ENCODE measurements around the gene MTERF2. TPM values are rescaled to one million over a fixed set of nuclear protein-coding genes. Genes with fewer than 3 reads are reported as not detected.

MTERF2 gene
- total and polyA plus RNA-seq, 2 of the 13 experiments (the other 11 are each of a cell fraction or from before 2014, with no cell fraction given) = 8.0 to 11.6 TPM

GRCh38 chr12:106975993-106976658, 10.8 kb downstream of the MTERF2 start (continued):
- no peak for TF ChIP-seq RBFOX2 (IDR thresholded peaks at IDR 0.05; ENCODE audit: low read depth, low read length)
- no peak for TF ChIP-seq MTF2 (CRISPR knock-in tag; IDR thresholded peaks at IDR 0.05; ENCODE audit: borderline replicate concordance)
- no peak for TF ChIP-seq ZNF670 (CRISPR knock-in tag; IDR thresholded peaks at IDR 0.05; ENCODE audit: borderline replicate concordance)
- TF ChIP-seq, protein P1, sequence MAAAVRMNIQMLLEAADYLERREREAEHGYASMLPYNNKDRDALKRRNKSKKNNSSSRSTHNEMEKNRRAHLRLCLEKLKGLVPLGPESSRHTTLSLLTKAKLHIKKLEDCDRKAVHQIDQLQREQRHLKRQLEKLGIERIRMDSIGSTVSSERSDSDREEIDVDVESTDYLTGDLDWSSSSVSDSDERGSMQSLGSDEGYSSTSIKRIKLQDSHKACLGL (CRISPR knock-in tag; IDR thresholded peaks at IDR 0.05) = no peak
- no peak for TF ChIP-seq SNAPC5 (CRISPR knock-in tag; IDR thresholded peaks at IDR 0.05; ENCODE audit: borderline replicate concordance)
- TF ChIP-seq POGZ (CRISPR knock-in tag; IDR thresholded peaks at IDR 0.05) = peak; percentile 63
- TF ChIP-seq MAF1 (CRISPR knock-in tag; IDR thresholded peaks at IDR 0.05; ENCODE audit: borderline replicate concordance) = no peak
- TF ChIP-seq, protein P2, sequence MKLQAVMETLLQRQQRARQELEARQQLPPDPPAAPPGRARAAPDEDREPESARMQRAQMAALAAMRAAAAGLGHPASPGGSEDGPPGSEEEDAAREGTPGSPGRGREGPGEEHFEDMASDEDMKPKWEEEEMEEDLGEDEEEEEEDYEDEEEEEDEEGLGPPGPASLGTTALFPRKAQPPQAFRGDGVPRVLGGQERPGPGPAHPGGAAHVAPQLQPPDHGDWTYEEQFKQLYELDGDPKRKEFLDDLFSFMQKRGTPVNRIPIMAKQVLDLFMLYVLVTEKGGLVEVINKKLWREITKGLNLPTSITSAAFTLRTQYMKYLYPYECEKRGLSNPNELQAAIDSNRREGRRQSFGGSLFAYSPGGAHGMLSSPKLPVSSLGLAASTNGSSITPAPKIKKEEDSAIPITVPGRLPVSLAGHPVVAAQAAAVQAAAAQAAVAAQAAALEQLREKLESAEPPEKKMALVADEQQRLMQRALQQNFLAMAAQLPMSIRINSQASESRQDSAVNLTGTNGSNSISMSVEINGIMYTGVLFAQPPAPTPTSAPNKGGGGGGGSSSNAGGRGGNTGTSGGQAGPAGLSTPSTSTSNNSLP (IDR thresholded peaks at IDR 0.05; ENCODE audit: low read depth, low read length) = peak; percentile 43; the same call in 1 of the 2 replicates
- TF ChIP-seq, protein P3, sequence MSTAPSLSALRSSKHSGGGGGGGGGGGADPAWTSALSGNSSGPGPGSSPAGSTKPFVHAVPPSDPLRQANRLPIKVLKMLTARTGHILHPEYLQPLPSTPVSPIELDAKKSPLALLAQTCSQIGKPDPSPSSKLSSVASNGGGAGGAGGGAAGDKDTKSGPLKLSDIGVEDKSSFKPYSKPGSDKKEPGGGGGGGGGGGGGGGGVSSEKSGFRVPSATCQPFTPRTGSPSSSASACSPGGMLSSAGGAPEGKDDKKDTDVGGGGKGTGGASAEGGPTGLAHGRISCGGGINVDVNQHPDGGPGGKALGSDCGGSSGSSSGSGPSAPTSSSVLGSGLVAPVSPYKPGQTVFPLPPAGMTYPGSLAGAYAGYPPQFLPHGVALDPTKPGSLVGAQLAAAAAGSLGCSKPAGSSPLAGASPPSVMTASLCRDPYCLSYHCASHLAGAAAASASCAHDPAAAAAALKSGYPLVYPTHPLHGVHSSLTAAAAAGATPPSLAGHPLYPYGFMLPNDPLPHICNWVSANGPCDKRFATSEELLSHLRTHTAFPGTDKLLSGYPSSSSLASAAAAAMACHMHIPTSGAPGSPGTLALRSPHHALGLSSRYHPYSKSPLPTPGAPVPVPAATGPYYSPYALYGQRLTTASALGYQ (CRISPR knock-in tag; IDR thresholded peaks at IDR 0.05) = no peak
- TF ChIP-seq, protein P4, sequence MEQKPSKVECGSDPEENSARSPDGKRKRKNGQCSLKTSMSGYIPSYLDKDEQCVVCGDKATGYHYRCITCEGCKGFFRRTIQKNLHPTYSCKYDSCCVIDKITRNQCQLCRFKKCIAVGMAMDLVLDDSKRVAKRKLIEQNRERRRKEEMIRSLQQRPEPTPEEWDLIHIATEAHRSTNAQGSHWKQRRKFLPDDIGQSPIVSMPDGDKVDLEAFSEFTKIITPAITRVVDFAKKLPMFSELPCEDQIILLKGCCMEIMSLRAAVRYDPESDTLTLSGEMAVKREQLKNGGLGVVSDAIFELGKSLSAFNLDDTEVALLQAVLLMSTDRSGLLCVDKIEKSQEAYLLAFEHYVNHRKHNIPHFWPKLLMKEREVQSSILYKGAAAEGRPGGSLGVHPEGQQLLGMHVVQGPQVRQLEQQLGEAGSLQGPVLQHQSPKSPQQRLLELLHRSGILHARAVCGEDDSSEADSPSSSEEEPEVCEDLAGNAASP (CRISPR knock-in tag; IDR thresholded peaks at IDR 0.05; ENCODE audit: borderline replicate concordance) = 0 out of 2 replicates have a peak, but pooled peaks have one; percentile 19
- TF ChIP-seq ZNF749 (CRISPR knock-in tag; IDR thresholded peaks at IDR 0.05; ENCODE audit: borderline replicate concordance) = no peak
- no peak for TF ChIP-seq ZNF543 (CRISPR knock-in tag; IDR thresholded peaks at IDR 0.05)
- no peak for TF ChIP-seq KLF12 (CRISPR knock-in tag; IDR thresholded peaks at IDR 0.05; ENCODE audit: borderline replicate concordance)
- peak; percentile 41; the same call in 1 of the 2 replicates for TF ChIP-seq GFI1 (CRISPR knock-in tag; IDR thresholded peaks at IDR 0.05; ENCODE audit: borderline replicate concordance)
- TF ChIP-seq ZNF598 (CRISPR knock-in tag; IDR thresholded peaks at IDR 0.05; ENCODE audit: borderline replicate concordance) = no peak
- no peak for TF ChIP-seq TEAD2 (CRISPR knock-in tag; IDR thresholded peaks at IDR 0.05)
- no peak for TF ChIP-seq THYN1 (CRISPR knock-in tag; IDR thresholded peaks at IDR 0.05; ENCODE audit: borderline replicate concordance, low read depth)
- TF ChIP-seq ZNF703 (CRISPR knock-in tag; IDR thresholded peaks at IDR 0.05; ENCODE audit: borderline replicate concordance) = no peak
- TF ChIP-seq GPBP1L1 (CRISPR knock-in tag; IDR thresholded peaks at IDR 0.05) = no peak
- no peak for TF ChIP-seq ATF6 (CRISPR knock-in tag; conservative IDR thresholded peaks at IDR 0.05)
